Mucosa of descending colon (tissue), 3 donors: ENCODE data around the gene MAGI1. TPM values are rescaled to one million over a fixed set of nuclear protein-coding genes. Genes with fewer than 3 reads are reported as not detected.

ENCODE experiments used
- ATAC-seq: fragments of 200-7000 bp; cut with Tn5 transposase; one replicate; pipeline ENCODE4 v1.9.1; 2020; ENCODE audit warnings: mild to moderate bottlenecking, moderate library complexity
- DNase-seq, 3 donors: peaks; one replicate each; pipeline ENCODE4 v3.0.0-alpha.2; 2020
- H3K36me3 ChIP-seq: fragments of 200-600 bp; one replicate; pipeline ENCODE4 v1.8.0; 2021; ENCODE audit warnings: low read depth, mild to moderate bottlenecking
- H3K4me1 ChIP-seq: fragments of 200-600 bp; one replicate; pipeline ENCODE4 v1.8.0; 2021; ENCODE audit warnings: low read depth, mild to moderate bottlenecking
- H3K4me3 ChIP-seq: fragments of 200-600 bp; one replicate; pipeline ENCODE4 v1.8.0; 2021; ENCODE audit warnings: mild to moderate bottlenecking
- H3K9me3 ChIP-seq: fragments of 200-600 bp; one replicate; pipeline ENCODE4 v1.8.0; 2021; ENCODE audit warnings: mild to moderate bottlenecking
- intact Hi-C, 2 donors: fragments of 100-400 bp; cut with DNase I in 1 of 2; cut with micrococcal nuclease in 1 of 2; formaldehyde crosslinking; loops; one replicate each; pipeline versions ENCODE4 v1.11.0 to v1.11.1; 2022; cut with DNase I, micrococcal nuclease
- total RNA-seq, 3 donors: library from RNA; stranded (reverse); fragmentation: NEBNext Ultra II Directional in 2 of 3; extraction: Animal tissue kit (Norgen Biotek cat#: 25700) in 2 of 3; gene quantifications; one replicate each; pipeline versions ENCODE4 v1.2.1 to v1.2.4, GENCODE V29; 2021 to 2023
- TF ChIP-seq, protein P1 (sequence below): fragments of 200-600 bp; IDR thresholded peaks from one replicate; pipeline ENCODE4 v1.8.0; 2022; ENCODE audit warnings: antibody characterized with exemption, mild to moderate bottlenecking
- donor health status: DM: no; HTN: no; CAD: no; lungs with moderate emphysema.
- donor health status: DM: no; HTN: no; CAD: no.
- donor health status: DM: no; HTN: yes; CAD: no.

The MAGI1 gene
- total RNA-seq, 3 donors from 2014 or later = 41.9 to 59.6 (median 45.6) TPM

DNA sequence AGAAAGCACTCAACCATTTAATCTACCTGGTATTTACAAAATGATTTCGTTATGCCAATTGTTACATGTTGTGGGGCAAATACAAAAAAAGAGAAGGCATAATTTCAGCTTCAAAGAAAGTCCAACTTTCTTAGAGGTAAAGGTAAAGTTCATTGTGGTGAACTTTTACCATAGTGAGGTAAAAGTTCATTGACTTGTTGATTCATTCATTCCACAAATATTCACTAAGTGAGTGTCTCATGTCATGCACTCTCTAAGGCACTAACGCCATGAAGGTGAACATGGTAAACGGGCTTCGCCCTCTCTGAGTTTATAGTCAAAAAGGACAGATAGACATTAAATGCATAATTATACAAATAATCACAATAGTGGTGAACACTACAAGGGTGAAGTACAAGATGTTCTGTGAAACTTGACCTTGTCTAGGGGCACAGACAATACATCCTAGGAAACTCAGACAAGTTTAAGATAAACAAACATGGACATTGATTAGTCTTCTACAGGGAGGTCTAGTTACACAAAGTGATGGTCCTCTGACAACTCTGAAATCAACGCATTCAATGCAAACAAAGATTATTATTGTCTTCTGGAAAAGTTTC is 378.6 kb downstream of the MAGI1 start:
- Histone ChIP-seq H3K36me3 (no peaks in the 10 kb centered on the region), H3K4me3 (no peak overlapping the region), H3K4me1 (no peaks in the 10 kb centered on the region), H3K9me3 (no peaks in the 10 kb centered on the region)
- intact Hi-C loops = no loop called here
- DNase-seq (no peak), ATAC-seq (no peak)
- TF ChIP-seq, protein P1, sequence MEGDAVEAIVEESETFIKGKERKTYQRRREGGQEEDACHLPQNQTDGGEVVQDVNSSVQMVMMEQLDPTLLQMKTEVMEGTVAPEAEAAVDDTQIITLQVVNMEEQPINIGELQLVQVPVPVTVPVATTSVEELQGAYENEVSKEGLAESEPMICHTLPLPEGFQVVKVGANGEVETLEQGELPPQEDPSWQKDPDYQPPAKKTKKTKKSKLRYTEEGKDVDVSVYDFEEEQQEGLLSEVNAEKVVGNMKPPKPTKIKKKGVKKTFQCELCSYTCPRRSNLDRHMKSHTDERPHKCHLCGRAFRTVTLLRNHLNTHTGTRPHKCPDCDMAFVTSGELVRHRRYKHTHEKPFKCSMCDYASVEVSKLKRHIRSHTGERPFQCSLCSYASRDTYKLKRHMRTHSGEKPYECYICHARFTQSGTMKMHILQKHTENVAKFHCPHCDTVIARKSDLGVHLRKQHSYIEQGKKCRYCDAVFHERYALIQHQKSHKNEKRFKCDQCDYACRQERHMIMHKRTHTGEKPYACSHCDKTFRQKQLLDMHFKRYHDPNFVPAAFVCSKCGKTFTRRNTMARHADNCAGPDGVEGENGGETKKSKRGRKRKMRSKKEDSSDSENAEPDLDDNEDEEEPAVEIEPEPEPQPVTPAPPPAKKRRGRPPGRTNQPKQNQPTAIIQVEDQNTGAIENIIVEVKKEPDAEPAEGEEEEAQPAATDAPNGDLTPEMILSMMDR = no peak

DNA sequence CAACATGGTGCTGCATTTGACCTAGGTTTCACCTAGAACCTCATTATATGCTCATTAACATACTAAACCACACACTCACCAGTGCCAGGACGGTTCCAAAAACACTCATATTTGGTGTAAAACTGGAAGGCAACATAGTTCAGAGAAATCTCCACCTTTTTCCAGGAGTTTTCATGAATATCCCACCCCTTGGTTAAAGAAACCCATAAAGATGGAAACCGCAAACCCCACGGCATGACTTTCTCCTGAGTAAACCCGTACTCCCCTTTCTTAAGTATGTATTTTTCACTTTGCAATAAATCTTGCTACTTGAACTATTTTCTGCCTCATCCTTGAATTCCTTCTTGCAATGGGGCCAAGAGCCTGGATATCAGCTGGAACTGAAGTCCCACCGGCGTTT is 379.3 kb downstream of the MAGI1 start:
- TF ChIP-seq, protein P1 = no peak
- no peaks in the 10 kb centered on the region for H3K9me3 ChIP-seq
- DNase-seq (no peak), ATAC-seq (no peak)
- no peaks in the 10 kb centered on the region for H3K36me3 ChIP-seq
- intact Hi-C loops = no loop called here
- no peak overlapping the region for H3K4me3 ChIP-seq
- H3K4me1 ChIP-seq = no peaks in the 10 kb centered on the region

GRCh38 chr3:65658401-65658800 is 380.3 kb downstream of the MAGI1 start:
- H3K4me1 ChIP-seq = no peaks in the 10 kb centered on the region
- DNase-seq (no peak), ATAC-seq (no peak)
- no peaks in the 10 kb centered on the region for H3K36me3 ChIP-seq
- no peak overlapping the region for H3K4me3 ChIP-seq
- no peaks in the 10 kb centered on the region for H3K9me3 ChIP-seq
- TF ChIP-seq, protein P1 = no peak
- intact Hi-C loops = no loop called here

- TF ChIP-seq, protein P1 = no peak
- intact Hi-C loops = no loop called here
- ATAC-seq (no peak), DNase-seq (no peak)
- Histone ChIP-seq H3K4me3 (no peak overlapping the region), H3K36me3 (no peaks in the 10 kb centered on the region), H3K4me1 (no peaks in the 10 kb centered on the region), H3K9me3 (peaks cover 4% of the 10 kb centered on the region)
Measured at GRCh38 chr3:65655061-65655460, 383.7 kb downstream of the MAGI1 start.

DNA sequence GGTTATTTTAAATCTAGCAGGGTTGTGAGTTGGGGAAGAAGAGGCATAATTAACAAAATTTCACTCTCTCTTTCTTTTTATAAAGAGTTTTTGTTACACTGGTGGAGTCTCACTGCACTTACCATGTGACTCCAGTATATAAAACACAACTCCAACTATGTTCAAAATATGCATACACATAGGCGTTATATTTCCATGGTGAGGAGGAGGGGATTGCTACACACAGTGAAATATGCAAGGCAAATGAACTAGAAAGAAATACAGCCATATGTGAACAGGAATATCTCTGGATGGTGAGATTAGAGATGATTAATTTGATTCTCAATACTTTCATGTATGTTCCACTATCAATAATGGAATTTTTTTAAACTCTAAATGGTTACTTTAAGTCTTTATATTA is 385.0 kb downstream of the MAGI1 start:
- DNase-seq (no peak), ATAC-seq (no peak)
- intact Hi-C loops = no loop called here

More for the DNA sequence above, 385.0 kb downstream of the MAGI1 start:
- Histone ChIP-seq H3K9me3 (peaks cover 4% of the 10 kb centered on the region), H3K36me3 (no peaks in the 10 kb centered on the region), H3K4me1 (no peaks in the 10 kb centered on the region), H3K4me3 (no peak overlapping the region)
- TF ChIP-seq, protein P1 = no peak
